ENCODE results near the gene PRRT2. TPM values are rescaled to one million over a fixed set of nuclear protein-coding genes. Genes with fewer than 3 reads are reported as not detected.

PRRT2 gene
- total and polyA plus RNA-seq, 2 donors (not counting 3 experiments of a cell fraction or from before 2014, with no cell fraction given): 3.3 TPM

DNA sequence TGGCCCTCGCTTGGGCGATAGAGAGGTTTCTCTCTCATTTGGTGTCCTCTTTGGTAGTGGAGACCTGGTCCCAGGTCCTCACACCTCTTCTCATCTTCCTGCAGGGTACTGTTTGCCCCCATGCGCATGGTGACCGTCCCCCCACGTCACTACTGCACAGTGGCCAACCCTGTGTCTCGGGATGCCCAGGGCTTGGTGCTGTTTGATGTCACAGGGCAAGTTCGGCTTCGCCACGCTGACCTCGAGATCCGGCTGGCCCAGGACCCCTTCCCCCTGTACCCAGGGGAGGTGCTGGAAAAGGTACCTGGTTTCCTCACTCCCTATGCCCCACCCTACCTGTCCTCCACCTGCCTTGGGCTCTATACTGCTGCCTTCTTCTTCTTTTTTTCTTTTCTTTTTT, 18.8 kb downstream of the PRRT2 start:
- ChIA-PET CTCF (no interaction called here), POLR2A (no interaction called here)
- no peak overlapping the region for H3K4me2 ChIP-seq (ENCODE audit: insufficient read depth, low read length)
- H3K27ac ChIP-seq (ENCODE audit: insufficient read depth, low read depth, low read length): no peak overlapping the region
- DNase-seq (ENCODE audit: low read depth, low spot score) (no peak), FAIRE-seq (no peak)
- TF ChIP-seq, protein P1, sequence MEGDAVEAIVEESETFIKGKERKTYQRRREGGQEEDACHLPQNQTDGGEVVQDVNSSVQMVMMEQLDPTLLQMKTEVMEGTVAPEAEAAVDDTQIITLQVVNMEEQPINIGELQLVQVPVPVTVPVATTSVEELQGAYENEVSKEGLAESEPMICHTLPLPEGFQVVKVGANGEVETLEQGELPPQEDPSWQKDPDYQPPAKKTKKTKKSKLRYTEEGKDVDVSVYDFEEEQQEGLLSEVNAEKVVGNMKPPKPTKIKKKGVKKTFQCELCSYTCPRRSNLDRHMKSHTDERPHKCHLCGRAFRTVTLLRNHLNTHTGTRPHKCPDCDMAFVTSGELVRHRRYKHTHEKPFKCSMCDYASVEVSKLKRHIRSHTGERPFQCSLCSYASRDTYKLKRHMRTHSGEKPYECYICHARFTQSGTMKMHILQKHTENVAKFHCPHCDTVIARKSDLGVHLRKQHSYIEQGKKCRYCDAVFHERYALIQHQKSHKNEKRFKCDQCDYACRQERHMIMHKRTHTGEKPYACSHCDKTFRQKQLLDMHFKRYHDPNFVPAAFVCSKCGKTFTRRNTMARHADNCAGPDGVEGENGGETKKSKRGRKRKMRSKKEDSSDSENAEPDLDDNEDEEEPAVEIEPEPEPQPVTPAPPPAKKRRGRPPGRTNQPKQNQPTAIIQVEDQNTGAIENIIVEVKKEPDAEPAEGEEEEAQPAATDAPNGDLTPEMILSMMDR (IDR thresholded peaks at IDR 0.05; ENCODE audit: extremely low read depth in 1 of 2, insufficient read depth in 1 of 2, low read depth in 1 of 2, low read length in 2 of 2): no peak
- TF ChIP-seq JUN (IDR thresholded peaks at IDR 0.05; ENCODE audit: borderline replicate concordance, insufficient read depth, insufficient read length, low read depth) (no peak), POLR2AphosphoS5 (IDR thresholded peaks at IDR 0.05; ENCODE audit: insufficient read depth, low read depth, low read length) (no peak), GATA2 (IDR thresholded peaks at IDR 0.05; ENCODE audit: insufficient read depth, insufficient read length, low read depth, low read length) (no peak), FOS (IDR thresholded peaks at IDR 0.05; ENCODE audit: borderline replicate concordance, insufficient read depth, low read length) (no peak), MYC (IDR thresholded peaks at IDR 0.05; ENCODE audit: low read depth, low read length) (no peak), EZH2 (IDR thresholded peaks at IDR 0.05; ENCODE audit: borderline replicate concordance, low read depth, low read length, severe bottlenecking) (no peak), POLR2A (IDR thresholded peaks at IDR 0.05; ENCODE audit: low read depth, low read length) (no peak)
- TF ChIP-seq, protein P2, sequence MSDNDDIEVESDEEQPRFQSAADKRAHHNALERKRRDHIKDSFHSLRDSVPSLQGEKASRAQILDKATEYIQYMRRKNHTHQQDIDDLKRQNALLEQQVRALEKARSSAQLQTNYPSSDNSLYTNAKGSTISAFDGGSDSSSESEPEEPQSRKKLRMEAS (IDR thresholded peaks at IDR 0.05; ENCODE audit: insufficient read depth, insufficient read length): no peak
- H3K4me3 ChIP-seq (replicated peaks in 1 of 3; ENCODE audit: insufficient read depth in 1 of 3, low read depth in 1 of 3, low read length in 3 of 3): no peak overlapping the region
- H3K9me1 ChIP-seq (replicated peaks; ENCODE audit: control insufficient read depth, extremely low read depth, insufficient read depth, low read length): no peaks in the 10 kb centered on the region
- peaks cover 8% of the 10 kb centered on the region for H3K79me2 ChIP-seq (ENCODE audit: control insufficient read depth, insufficient read depth, low read length)
- intact Hi-C loops (cut with micrococcal nuclease) (no loop called here), dilution Hi-C loops (cut with MboI; ENCODE audit: extremely low pct_ligation_motif_present, low sequenced_read_pairs) (no loop called here)
- no peaks in the 10 kb centered on the region for H4K20me1 ChIP-seq (replicated peaks; ENCODE audit: control insufficient read depth, extremely low read depth, insufficient read depth, low read length)
- peaks cover 4% of the 10 kb centered on the region for H3K4me1 ChIP-seq (ENCODE audit: control insufficient read depth, extremely low read depth, insufficient read depth, low read length)
- H2AFZ ChIP-seq (ENCODE audit: low read depth, low read length): no peak overlapping the region
- H3K9me3 ChIP-seq (replicated peaks; ENCODE audit: control insufficient read depth, insufficient read depth, low read length): no peaks in the 10 kb centered on the region
- no peaks in the 10 kb centered on the region for H3K27me3 ChIP-seq (ENCODE audit: control insufficient read depth in 2 of 2, insufficient read depth in 2 of 2, low read length in 2 of 2)
- BruUV-seq (replicated peaks): no TSS peak
- H3K36me3 ChIP-seq (ENCODE audit: control insufficient read depth in 2 of 2, extremely low read depth in 1 of 2, insufficient read depth in 2 of 2, low read length in 2 of 2): peaks cover 0 to 14% of the 10 kb centered on the region in 2 experiments
- no peak overlapping the region for H3K9ac ChIP-seq (replicated peaks; ENCODE audit: extremely low read depth, insufficient read depth, low read length)

Data from endothelial cell of umbilical vein (primary cell).